ENCODE data around the gene LAMA2. TPM values are rescaled to one million over a fixed set of nuclear protein-coding genes. Genes with fewer than 3 reads are reported as not detected.

The LAMA2 gene
- total RNA-seq, 5 donors from 2014 or later (not counting 1 experiment from before 2014, with no cell fraction given) = 0.30 to 0.62 (median 0.45) TPM

DNA sequence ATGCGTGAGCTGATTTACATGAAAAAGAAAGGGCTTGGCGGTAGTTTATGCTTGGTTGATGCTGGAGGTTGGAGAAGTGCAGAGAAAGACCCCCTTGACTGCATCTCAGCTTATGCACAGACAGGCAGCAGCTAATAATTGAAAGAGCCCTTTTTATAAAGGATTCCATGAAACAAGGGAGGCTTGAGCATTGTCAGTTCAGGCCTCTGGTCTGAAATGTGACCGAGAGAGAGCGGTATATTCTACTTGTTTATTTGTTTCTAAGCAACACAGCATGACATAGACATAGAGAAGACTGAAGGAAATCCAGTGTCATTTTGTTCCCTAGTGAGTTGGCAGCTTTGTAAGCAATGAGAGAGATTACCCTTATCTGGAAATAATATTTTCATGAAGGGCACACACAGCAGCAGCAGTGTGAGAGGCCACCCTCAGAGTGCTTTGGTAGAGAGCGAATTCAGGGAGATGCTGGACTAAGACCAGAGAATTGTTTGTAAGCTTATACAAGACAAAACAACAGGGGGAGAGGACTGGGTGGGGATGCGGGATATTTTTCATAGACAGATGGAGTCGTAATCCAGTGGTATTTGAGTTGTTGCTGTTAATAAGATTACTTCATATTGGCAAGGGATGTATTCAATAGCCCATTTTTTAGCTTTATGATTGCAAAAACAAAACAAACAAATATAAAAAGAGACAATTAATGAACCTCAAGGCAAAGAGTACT lies 34.6 kb upstream of the LAMA2 start:
- DNase-seq (no peak), ATAC-seq (replicated peaks in 1 of 4) (no peak)
- no peaks in the 10 kb centered on the region for H3K36me3 Mint-ChIP-seq
- H3K36me3 ChIP-seq (ENCODE audit: control insufficient read depth in 2 of 2, extremely low read depth in 1 of 2, insufficient read depth in 1 of 2, low read length in 1 of 2) = no peaks in the 10 kb centered on the region
- H3K27ac ChIP-seq (ENCODE audit: low read length) = no peak overlapping the region
- H3K9me3 ChIP-seq = no peaks in the 10 kb centered on the region
- no peaks in the 10 kb centered on the region for H3K4me1 Mint-ChIP-seq
- no CpG with 5 or more reads among the region's 7 CpGs for WGBS (ENCODE audit: insufficient coverage)
- no peak overlapping the region for H3K4me3 Mint-ChIP-seq
- POLR2A ChIA-PET = no interaction called here
- no peaks in the 10 kb centered on the region for H3K27me3 ChIP-seq (replicated peaks in 1 of 2; ENCODE audit: control insufficient read depth in 2 of 2, extremely low read depth in 1 of 2, insufficient read depth in 2 of 2, low read length in 1 of 2)
- H3K4me1 ChIP-seq (ENCODE audit: control insufficient read depth in 1 of 2, extremely low read depth in 1 of 2, insufficient read depth in 2 of 2, low read length in 2 of 2) = no peaks in the 10 kb centered on the region
- H3K4me3 ChIP-seq (ENCODE audit: control insufficient read depth in 1 of 2, extremely low read depth in 1 of 2, low read length in 1 of 2) = no peak overlapping the region
- CTCF ChIA-PET = interaction anchor here in 1 of 2 donors (0.6 kb wide), 1 partner anchor 38 kb away, joined by 3 read pairs; no protein-coding TSS in a partner anchor
- H3K9me3 Mint-ChIP-seq = no peaks in the 10 kb centered on the region
- H3K27ac Mint-ChIP-seq = no peak overlapping the region
- peaks cover 0 to 14% of the 10 kb centered on the region in 2 donors for H3K27me3 Mint-ChIP-seq

DNA sequence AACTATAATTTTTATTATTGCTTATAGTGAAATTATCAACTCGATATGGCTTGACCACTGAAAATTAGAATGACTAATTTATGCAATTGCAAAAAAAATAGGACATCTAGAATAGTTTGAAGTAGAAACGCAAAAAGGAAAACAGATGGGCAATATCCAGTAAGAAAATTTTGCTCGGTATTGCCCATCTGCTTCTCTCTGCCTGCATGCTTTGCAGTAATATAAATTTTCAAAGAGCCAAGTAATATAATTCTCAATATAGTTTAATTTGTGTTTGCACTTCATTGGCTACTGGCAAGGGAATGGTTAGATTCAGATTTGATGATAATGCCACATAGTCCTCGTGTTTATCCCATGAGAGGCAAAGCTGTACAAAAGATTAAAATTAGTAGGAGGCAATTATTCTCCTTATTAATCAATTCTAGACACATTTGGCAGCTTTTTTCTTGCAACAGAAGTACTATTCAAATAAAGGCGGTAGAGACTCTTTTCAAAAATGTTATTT lies 27.3 kb upstream of the LAMA2 start:
- POLR2A ChIA-PET = no interaction called here
- no peak for ATAC-seq (replicated peaks in 1 of 4)
- H3K9me3 Mint-ChIP-seq = peaks cover 1 to 3% (median 2%) of the 10 kb centered on the region in 3 donors

GRCh38 chr6:128857806-128858205 lies 25.1 kb upstream of the LAMA2 start:
- no peaks in the 10 kb centered on the region for H3K4me1 ChIP-seq (ENCODE audit: control insufficient read depth in 1 of 2, extremely low read depth in 1 of 2, insufficient read depth in 2 of 2, low read length in 2 of 2)
- H3K36me3 Mint-ChIP-seq = no peaks in the 10 kb centered on the region
- H3K36me3 ChIP-seq (ENCODE audit: control insufficient read depth in 2 of 2, extremely low read depth in 1 of 2, insufficient read depth in 1 of 2, low read length in 1 of 2) = no peaks in the 10 kb centered on the region
- 61% methylated on average over 4 of the region's 5 CpGs for WGBS (ENCODE audit: insufficient coverage)
- no peak overlapping the region for H3K27ac ChIP-seq (ENCODE audit: low read length)
- no peak overlapping the region for H3K27ac Mint-ChIP-seq
- H3K4me1 Mint-ChIP-seq = no peaks in the 10 kb centered on the region
- H3K9me3 Mint-ChIP-seq = peaks cover 9 to 16% (median 16%) of the 10 kb centered on the region in 3 donors
- H3K4me3 ChIP-seq (ENCODE audit: control insufficient read depth in 1 of 2, extremely low read depth in 1 of 2, low read length in 1 of 2) = no peak overlapping the region
- H3K9me3 ChIP-seq = no peaks in the 10 kb centered on the region
- ChIA-PET CTCF (no interaction called here), POLR2A (no interaction called here)
- peaks cover 0 to 4% of the 10 kb centered on the region in 2 donors for H3K27me3 Mint-ChIP-seq
- ATAC-seq (replicated peaks in 1 of 4) (no peak), DNase-seq (no peak)
- H3K27me3 ChIP-seq (replicated peaks in 1 of 2; ENCODE audit: control insufficient read depth in 2 of 2, extremely low read depth in 1 of 2, insufficient read depth in 2 of 2, low read length in 1 of 2) = no peaks in the 10 kb centered on the region
- H3K4me3 Mint-ChIP-seq = no peak overlapping the region

More for the DNA sequence above, 27.3 kb upstream of the LAMA2 start:
- Mint-ChIP-seq H3K27me3 (peaks cover 0 to 4% of the 10 kb centered on the region in 2 donors), H3K36me3 (no peaks in the 10 kb centered on the region), H3K4me3 (no peak overlapping the region), H3K27ac (no peak overlapping the region), H3K4me1 (no peaks in the 10 kb centered on the region)
- WGBS (ENCODE audit: insufficient coverage) = no CpG with 5 or more reads among the region's 5 CpGs
- DNase-seq = no peak
- Histone ChIP-seq H3K4me3 (ENCODE audit: control insufficient read depth in 1 of 2, extremely low read depth in 1 of 2, low read length in 1 of 2) (no peak overlapping the region), H3K36me3 (ENCODE audit: control insufficient read depth in 2 of 2, extremely low read depth in 1 of 2, insufficient read depth in 1 of 2, low read length in 1 of 2) (no peaks in the 10 kb centered on the region), H3K9me3 (no peaks in the 10 kb centered on the region), H3K27ac (ENCODE audit: low read length) (no peak overlapping the region), H3K4me1 (ENCODE audit: control insufficient read depth in 1 of 2, extremely low read depth in 1 of 2, insufficient read depth in 2 of 2, low read length in 2 of 2) (no peaks in the 10 kb centered on the region), H3K27me3 (replicated peaks in 1 of 2; ENCODE audit: control insufficient read depth in 2 of 2, extremely low read depth in 1 of 2, insufficient read depth in 2 of 2, low read length in 1 of 2) (no peaks in the 10 kb centered on the region)
- CTCF ChIA-PET = no interaction called here

- Mint-ChIP-seq H3K9me3 (peaks cover 9 to 16% (median 16%) of the 10 kb centered on the region in 3 donors), H3K4me1 (no peaks in the 10 kb centered on the region), H3K36me3 (no peaks in the 10 kb centered on the region), H3K27ac (no peak overlapping the region), H3K4me3 (no peak overlapping the region), H3K27me3 (peaks cover 0 to 4% of the 10 kb centered on the region in 2 donors)
- Histone ChIP-seq H3K27ac (ENCODE audit: low read length) (no peak overlapping the region), H3K4me3 (ENCODE audit: control insufficient read depth in 1 of 2, extremely low read depth in 1 of 2, low read length in 1 of 2) (no peak overlapping the region), H3K36me3 (ENCODE audit: control insufficient read depth in 2 of 2, extremely low read depth in 1 of 2, insufficient read depth in 1 of 2, low read length in 1 of 2) (no peaks in the 10 kb centered on the region), H3K9me3 (no peaks in the 10 kb centered on the region), H3K4me1 (ENCODE audit: control insufficient read depth in 1 of 2, extremely low read depth in 1 of 2, insufficient read depth in 2 of 2, low read length in 2 of 2) (no peaks in the 10 kb centered on the region), H3K27me3 (replicated peaks in 1 of 2; ENCODE audit: control insufficient read depth in 2 of 2, extremely low read depth in 1 of 2, insufficient read depth in 2 of 2, low read length in 1 of 2) (no peaks in the 10 kb centered on the region)
- WGBS (ENCODE audit: insufficient coverage) = no CpG with 5 or more reads among the region's 1 CpG
- DNase-seq = no peak
- ChIA-PET POLR2A (no interaction called here), CTCF (no interaction called here)
- ATAC-seq (replicated peaks in 1 of 4) = no peak
Observed at GRCh38 chr6:128860782-128861181, 22.2 kb upstream of the LAMA2 start.

- Histone ChIP-seq H3K36me3 (ENCODE audit: control insufficient read depth in 2 of 2, extremely low read depth in 1 of 2, insufficient read depth in 1 of 2, low read length in 1 of 2) (no peaks in the 10 kb centered on the region), H3K27me3 (replicated peaks in 1 of 2; ENCODE audit: control insufficient read depth in 2 of 2, extremely low read depth in 1 of 2, insufficient read depth in 2 of 2, low read length in 1 of 2) (no peaks in the 10 kb centered on the region), H3K4me3 (ENCODE audit: control insufficient read depth in 1 of 2, extremely low read depth in 1 of 2, low read length in 1 of 2) (no peak overlapping the region), H3K4me1 (ENCODE audit: control insufficient read depth in 1 of 2, extremely low read depth in 1 of 2, insufficient read depth in 2 of 2, low read length in 2 of 2) (no peaks in the 10 kb centered on the region), H3K27ac (ENCODE audit: low read length) (no peak overlapping the region), H3K9me3 (no peaks in the 10 kb centered on the region)
- no peak for ATAC-seq (replicated peaks in 1 of 4)
- Mint-ChIP-seq H3K36me3 (no peaks in the 10 kb centered on the region), H3K4me3 (no peak overlapping the region), H3K9me3 (peaks cover 9 to 16% (median 16%) of the 10 kb centered on the region in 3 donors), H3K4me1 (no peaks in the 10 kb centered on the region), H3K27me3 (peaks cover 2% of the 10 kb centered on the region in 2 donors), H3K27ac (no peak overlapping the region)
- ChIA-PET POLR2A (no interaction called here), CTCF (no interaction called here)
- no peak for DNase-seq
Observed at GRCh38 chr6:128863983-128864382, 19.0 kb upstream of the LAMA2 start.

- Mint-ChIP-seq H3K9me3 (no peaks in the 10 kb centered on the region), H3K27ac (no peak overlapping the region), H3K36me3 (no peaks in the 10 kb centered on the region), H3K4me1 (no peaks in the 10 kb centered on the region), H3K4me3 (no peak overlapping the region), H3K27me3 (peaks cover 3 to 7% of the 10 kb centered on the region in 2 donors)
- Histone ChIP-seq H3K36me3 (ENCODE audit: control insufficient read depth in 2 of 2, extremely low read depth in 1 of 2, insufficient read depth in 1 of 2, low read length in 1 of 2) (no peaks in the 10 kb centered on the region), H3K27ac (ENCODE audit: low read length) (no peak overlapping the region), H3K27me3 (replicated peaks in 1 of 2; ENCODE audit: control insufficient read depth in 2 of 2, extremely low read depth in 1 of 2, insufficient read depth in 2 of 2, low read length in 1 of 2) (no peaks in the 10 kb centered on the region), H3K4me1 (ENCODE audit: control insufficient read depth in 1 of 2, extremely low read depth in 1 of 2, insufficient read depth in 2 of 2, low read length in 2 of 2) (no peaks in the 10 kb centered on the region), H3K9me3 (no peaks in the 10 kb centered on the region), H3K4me3 (ENCODE audit: control insufficient read depth in 1 of 2, extremely low read depth in 1 of 2, low read length in 1 of 2) (no peak overlapping the region)
- 60% methylated on average over 2 of the region's 3 CpGs for WGBS (ENCODE audit: insufficient coverage)
- ChIA-PET CTCF (no interaction called here), POLR2A (no interaction called here)
- no peak for ATAC-seq (replicated peaks in 1 of 4)
- no peak for DNase-seq
Observed at GRCh38 chr6:128870746-128871145, 12.2 kb upstream of the LAMA2 start.

Measured in T-cell (primary cell).